Brain microvascular endothelial cell (primary cell): ENCODE measurements around the gene USP2.

Experiments
- DNase-seq: peaks from one replicate; pipeline ENCODE4 v3.0.0-alpha.2; 2020
- H3K27ac ChIP-seq: fragments of 250-450 bp; sonication (Bioruptor Pico); 2 replicates; pipeline ENCODE4 v1.5.1; 2020; ENCODE audit warnings: mild to moderate bottlenecking, moderate library complexity
- H3K27me3 ChIP-seq: fragments of 250-450 bp; sonication (Bioruptor Pico); replicated peaks from 2 replicates; pipeline ENCODE4 v1.5.1; 2020; ENCODE audit warnings: mild to moderate bottlenecking
- H3K36me3 ChIP-seq: fragments of 250-450 bp; sonication (Bioruptor Pico); replicated peaks from 2 replicates; pipeline ENCODE4 v1.5.1; 2020; ENCODE audit warnings: mild to moderate bottlenecking
- H3K4me3 ChIP-seq: 2 replicates; pipeline ENCODE4 v1.5.1; 2011; ENCODE audit warnings: low read depth, mild to moderate bottlenecking, control low read depth, low read length, moderate library complexity
- CTCF ChIP-seq: IDR thresholded peaks from 2 replicates; pipeline ENCODE4 v1.5.1; 2011; ENCODE audit warnings: low read depth, mild to moderate bottlenecking, moderate library complexity, low read length, control low read depth, inconsistent platforms; ENCODE audit errors: missing control alignments
- in situ Hi-C: cut with HindIII; loops from 2 replicates; pipeline ENCODE4 v1.10.0; 2017; ENCODE audit warnings: low sequenced_read_pairs, low pct_ligation_motif_present

Gene USP2

GRCh38 chr11:119400860-119401259 is 19.4 kb upstream of the USP2 start:
- no peak for DNase-seq
- TF ChIP-seq CTCF, result no peak
- Histone ChIP-seq H3K27me3 (no peaks in the 10 kb centered on the region), H3K36me3 (no peaks in the 10 kb centered on the region), H3K27ac (no peak overlapping the region), H3K4me3 (no peak overlapping the region)
- in situ Hi-C loops, result no loop called here

- no peaks in the 10 kb centered on the region for H3K36me3 ChIP-seq
- H3K4me3 ChIP-seq, result no peak overlapping the region
- DNase-seq, result no peak
- H3K27me3 ChIP-seq, result peaks cover 4% of the 10 kb centered on the region
- TF ChIP-seq CTCF, result no peak
- H3K27ac ChIP-seq, result no peak overlapping the region
- in situ Hi-C loops, result no loop called here
Measured at GRCh38 chr11:119397740-119398139, 16.2 kb upstream of the USP2 start.

GRCh38 chr11:119396835-119397234 is 15.3 kb upstream of the USP2 start:
- H3K27ac ChIP-seq, result no peak overlapping the region
- no peak for TF ChIP-seq CTCF
- H3K27me3 ChIP-seq, result peaks cover 4% of the 10 kb centered on the region
- DNase-seq, result no peak
- in situ Hi-C loops, result no loop called here
- H3K36me3 ChIP-seq, result no peaks in the 10 kb centered on the region
- no peak overlapping the region for H3K4me3 ChIP-seq

- in situ Hi-C loops, result no loop called here
- Histone ChIP-seq H3K36me3 (no peaks in the 10 kb centered on the region), H3K4me3 (no peak overlapping the region), H3K27me3 (peaks cover 4% of the 10 kb centered on the region), H3K27ac (no peak overlapping the region)
- no peak for DNase-seq
- TF ChIP-seq CTCF, result no peak
Measured at GRCh38 chr11:119391275-119391674, 9.8 kb upstream of the USP2 start.

- Histone ChIP-seq H3K27me3 (peaks cover 4% of the 10 kb centered on the region), H3K4me3 (no peak overlapping the region), H3K27ac (no peak overlapping the region), H3K36me3 (no peaks in the 10 kb centered on the region)
- DNase-seq, result no peak
- in situ Hi-C loops, result no loop called here
- TF ChIP-seq CTCF, result peak; percentile 71
Measured at GRCh38 chr11:119389611-119390254, 8.2 kb upstream of the USP2 start.

- Histone ChIP-seq H3K27ac (no peak overlapping the region), H3K4me3 (no peak overlapping the region), H3K36me3 (no peaks in the 10 kb centered on the region), H3K27me3 (peaks cover 2% of the 10 kb centered on the region)
- in situ Hi-C loops, result no loop called here
- TF ChIP-seq CTCF, result no peak
- no peak for DNase-seq
Measured at GRCh38 chr11:119388103-119388502, 6.6 kb upstream of the USP2 start.
